Measurements from ENCODE around the gene ILKAP. TPM values are rescaled to one million over a fixed set of nuclear protein-coding genes. Genes with fewer than 3 reads are reported as not detected.

Gene ILKAP
- total RNA-seq, 4 donors from 2014 or later, result 9.2 to 78.0 (median 29.1) TPM

GRCh38 chr2:238128061-238128440 lies 75.4 kb downstream of the ILKAP start:
- Histone ChIP-seq H3K27me3 (no peaks in the 10 kb centered on the region), H3K36me3 (no peaks in the 10 kb centered on the region), H3K4me3 (no peak overlapping the region), H3K27ac (peak overlapping the region in 1 of 2 donors; percentile 3), H3K9me3 (no peaks in the 10 kb centered on the region), H3K4me1 (no peaks in the 10 kb centered on the region)
- no peak for DNase-seq
- intact Hi-C loops (cut with DNase I; ENCODE audit: low total_unique reads), result no loop called here
- no peak for TF ChIP-seq CTCF (IDR thresholded peaks at IDR 0.05)
- no peak for TF ChIP-seq POLR2A (IDR thresholded peaks at IDR 0.05)

GRCh38 chr2:238127165-238128060 lies 76.1 kb downstream of the ILKAP start:
- H3K27me3 ChIP-seq, result no peaks in the 10 kb centered on the region
- peak overlapping the region in 1 of 2 donors; percentile 8 for H3K4me3 ChIP-seq
- H3K4me1 ChIP-seq, result no peaks in the 10 kb centered on the region
- intact Hi-C loops (cut with DNase I; ENCODE audit: low total_unique reads), result no loop called here
- H3K27ac ChIP-seq, result peak overlapping the region in 1 of 2 donors; percentile 3
- DNase-seq, result peak in 1 of 2 donors; percentile 36
- H3K9me3 ChIP-seq, result no peaks in the 10 kb centered on the region
- TF ChIP-seq CTCF (IDR thresholded peaks at IDR 0.05) (peak in 2 of 4 experiments; percentile 11 to 19), POLR2A (IDR thresholded peaks at IDR 0.05) (no peak)
- H3K36me3 ChIP-seq, result no peaks in the 10 kb centered on the region

- H3K36me3 ChIP-seq, result no peaks in the 10 kb centered on the region
- no peaks in the 10 kb centered on the region for H3K27me3 ChIP-seq
- H3K4me3 ChIP-seq, result no peak overlapping the region
- intact Hi-C loops (cut with DNase I; ENCODE audit: low total_unique reads), result no loop called here
- H3K4me1 ChIP-seq, result no peaks in the 10 kb centered on the region
- DNase-seq, result no peak
- TF ChIP-seq CTCF (IDR thresholded peaks at IDR 0.05) (no peak), POLR2A (IDR thresholded peaks at IDR 0.05) (no peak)
- no peak overlapping the region for H3K27ac ChIP-seq
- no peaks in the 10 kb centered on the region for H3K9me3 ChIP-seq
These were observed 76.7 kb downstream of the ILKAP start for GRCh38 chr2:238126775-238127164.

- TF ChIP-seq CTCF (IDR thresholded peaks at IDR 0.05) (no peak), POLR2A (IDR thresholded peaks at IDR 0.05) (no peak)
- H3K27me3 ChIP-seq, result no peaks in the 10 kb centered on the region
- no peak for DNase-seq
- no peak overlapping the region for H3K4me3 ChIP-seq
- no peak overlapping the region for H3K27ac ChIP-seq
- H3K36me3 ChIP-seq, result no peaks in the 10 kb centered on the region
- H3K9me3 ChIP-seq, result no peaks in the 10 kb centered on the region
- H3K4me1 ChIP-seq, result no peaks in the 10 kb centered on the region
- intact Hi-C loops (cut with DNase I; ENCODE audit: low total_unique reads), result no loop called here
These were observed 77.2 kb downstream of the ILKAP start for GRCh38 chr2:238126338-238126737.

GRCh38 chr2:238125127-238125885 lies 78.2 kb downstream of the ILKAP start:
- H3K27me3 ChIP-seq, result no peaks in the 10 kb centered on the region
- TF ChIP-seq POLR2A (IDR thresholded peaks at IDR 0.05), result no peak
- TF ChIP-seq CTCF (IDR thresholded peaks at IDR 0.05), result no peak
- H3K4me1 ChIP-seq, result no peaks in the 10 kb centered on the region
- DNase-seq, result no peak
- H3K36me3 ChIP-seq, result no peaks in the 10 kb centered on the region
- intact Hi-C loops (cut with DNase I; ENCODE audit: low total_unique reads), result no loop called here
- H3K9me3 ChIP-seq, result no peaks in the 10 kb centered on the region
- no peak overlapping the region for H3K4me3 ChIP-seq
- no peak overlapping the region for H3K27ac ChIP-seq
